Measurements from ENCODE around the gene ADARB2. TPM values are rescaled to one million over a fixed set of nuclear protein-coding genes. Genes with fewer than 3 reads are reported as not detected.

Gene ADARB2
- total and polyA plus RNA-seq, 7 donors, result 0.05 to 0.39 (median 0.15) TPM; not detected in 2

DNA sequence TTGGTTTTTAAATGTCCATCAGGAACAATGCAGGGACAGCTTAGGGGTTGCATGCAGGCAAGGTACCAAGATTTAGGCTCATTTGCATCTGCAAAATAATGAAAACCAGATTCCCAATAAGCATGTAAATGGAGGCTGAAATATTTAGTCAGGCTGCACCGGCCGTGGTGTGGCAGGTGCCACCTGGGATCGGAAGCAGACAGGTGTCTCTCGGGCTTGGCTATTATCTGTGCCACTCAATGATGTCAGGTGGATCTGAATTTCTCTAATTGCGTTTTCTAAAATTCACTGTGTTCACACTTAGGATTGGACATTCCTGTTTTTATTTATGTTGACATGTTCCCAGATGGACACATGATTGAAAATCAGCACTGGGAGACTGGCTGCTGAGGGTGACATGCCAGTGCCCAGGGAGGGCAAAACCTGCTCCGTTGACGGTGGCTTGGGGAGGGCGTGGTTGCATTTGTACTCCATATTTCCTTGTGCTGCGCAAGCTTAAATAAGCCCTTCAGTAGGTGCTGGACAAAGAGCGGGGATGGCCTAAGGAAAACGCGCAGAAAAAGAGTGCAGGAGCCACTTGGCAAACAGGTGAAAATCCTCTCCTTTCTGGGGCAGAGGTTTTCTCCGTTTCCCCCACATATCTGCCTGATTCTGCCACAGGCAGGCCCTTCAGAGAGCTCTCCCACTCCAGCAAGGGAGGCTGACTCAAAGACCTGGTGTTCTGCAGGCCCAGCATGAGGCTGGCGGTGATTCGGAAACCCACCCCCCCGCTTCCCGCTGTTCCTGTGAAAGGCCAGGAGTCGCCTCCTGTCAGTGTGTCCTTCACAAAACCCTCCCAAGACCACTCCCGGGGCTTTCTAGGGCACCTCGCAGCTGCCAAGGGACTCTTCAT is 538.6 kb downstream of the ADARB2 start:
- Histone ChIP-seq H3K27me3 (ENCODE audit: insufficient read depth in 3 of 3, low read length in 2 of 3) (peaks cover 0 to 2% (median 0%) of the 10 kb centered on the region in 3 donors), H3K4me1 (no peaks in the 10 kb centered on the region), H3K27ac (no peak overlapping the region), H3K4me3 (no peak overlapping the region), H3K9me3 (no peaks in the 10 kb centered on the region), H3K36me3 (ENCODE audit: insufficient read depth in 1 of 2, low read depth in 1 of 2) (no peaks in the 10 kb centered on the region)
- ATAC-seq, result no peak
- DNase-seq, result no peak
- intact Hi-C loops (cut with DNase I), result no loop called here
- 63 to 67% (median 66%) methylated on average over 20 of the region's 20 CpGs for WGBS, 3 donors
- TF ChIP-seq CTCF (IDR thresholded peaks at IDR 0.05), result no peak

GRCh38 chr10:1197384-1197783 is 539.9 kb downstream of the ADARB2 start:
- H3K36me3 ChIP-seq (ENCODE audit: insufficient read depth in 1 of 2, low read depth in 1 of 2), result no peaks in the 10 kb centered on the region
- 26 to 41% (median 27%) methylated on average over 6 of the region's 6 CpGs for WGBS, 3 donors

GRCh38 chr10:1196656-1197055 is 540.7 kb downstream of the ADARB2 start:
- no peak for ATAC-seq
- 54 to 67% (median 62%) methylated on average over 2 of the region's 2 CpGs for WGBS, 3 donors

More at GRCh38 chr10:1197384-1197783, 539.9 kb downstream of the ADARB2 start:
- Histone ChIP-seq H3K27me3 (ENCODE audit: insufficient read depth in 3 of 3, low read length in 2 of 3) (peaks cover 0 to 2% (median 0%) of the 10 kb centered on the region in 3 donors), H3K9me3 (no peaks in the 10 kb centered on the region), H3K4me3 (no peak overlapping the region), H3K4me1 (no peaks in the 10 kb centered on the region), H3K27ac (no peak overlapping the region)
- ATAC-seq (no peak), DNase-seq (no peak)
- no peak for TF ChIP-seq CTCF (IDR thresholded peaks at IDR 0.05)
- intact Hi-C loops (cut with DNase I), result no loop called here

GRCh38 chr10:1195828-1196227 is 541.5 kb downstream of the ADARB2 start:
- intact Hi-C loops (cut with DNase I), result no loop called here
- 68 to 73% (median 72%) methylated on average over 9 of the region's 9 CpGs for WGBS, 3 donors
- H3K9me3 ChIP-seq, result no peaks in the 10 kb centered on the region
- H3K4me3 ChIP-seq, result no peak overlapping the region
- ATAC-seq (no peak), DNase-seq (no peak)
- H3K27ac ChIP-seq, result no peak overlapping the region
- H3K27me3 ChIP-seq (ENCODE audit: insufficient read depth in 3 of 3, low read length in 2 of 3), result peaks cover 0 to 8% (median 4%) of the 10 kb centered on the region in 3 donors
- no peak for TF ChIP-seq CTCF (IDR thresholded peaks at IDR 0.05)
- no peaks in the 10 kb centered on the region for H3K36me3 ChIP-seq (ENCODE audit: insufficient read depth in 1 of 2, low read depth in 1 of 2)
- no peaks in the 10 kb centered on the region for H3K4me1 ChIP-seq

More at GRCh38 chr10:1196656-1197055, 540.7 kb downstream of the ADARB2 start:
- Histone ChIP-seq H3K4me1 (no peaks in the 10 kb centered on the region), H3K27ac (no peak overlapping the region), H3K9me3 (no peaks in the 10 kb centered on the region), H3K4me3 (no peak overlapping the region), H3K36me3 (ENCODE audit: insufficient read depth in 1 of 2, low read depth in 1 of 2) (no peaks in the 10 kb centered on the region), H3K27me3 (ENCODE audit: insufficient read depth in 3 of 3, low read length in 2 of 3) (peaks cover 0 to 5% (median 4%) of the 10 kb centered on the region in 3 donors)
- no peak for DNase-seq
- intact Hi-C loops (cut with DNase I), result no loop called here
- TF ChIP-seq CTCF (IDR thresholded peaks at IDR 0.05), result no peak
